Measurements from ENCODE around the gene GAGE12D. TPM values are rescaled to one million over a fixed set of nuclear protein-coding genes. Genes with fewer than 3 reads are reported as not detected.
"Not testable (repeated sequence)": the region's sequence is repeated elsewhere in the genome, so short reads cannot be mapped to it uniquely, and the experiment has no call there.

Gene GAGE12D, protein sequence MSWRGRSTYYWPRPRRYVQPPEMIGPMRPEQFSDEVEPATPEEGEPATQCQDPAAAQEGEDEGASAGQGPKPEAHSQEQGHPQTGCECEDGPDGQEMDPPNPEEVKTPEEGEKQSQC
- not detected for polyA plus RNA-seq (ENCODE audit: insufficient read depth in 1 of 5, insufficient read length in 5 of 5, low replicate concordance in 1 of 5)
- long read RNA-seq, donor 1: 0 reads
- long read RNA-seq, donor 2: 0 reads
- long read RNA-seq, donor 3: 0 reads
- long read RNA-seq, donor 4: 0 reads
- long read RNA-seq, donor 5: 0 reads
- long read RNA-seq, donor 6: 0 reads
- long read RNA-seq, donor 7: 0 reads
- long read RNA-seq, donor 8: 0 reads

DNA sequence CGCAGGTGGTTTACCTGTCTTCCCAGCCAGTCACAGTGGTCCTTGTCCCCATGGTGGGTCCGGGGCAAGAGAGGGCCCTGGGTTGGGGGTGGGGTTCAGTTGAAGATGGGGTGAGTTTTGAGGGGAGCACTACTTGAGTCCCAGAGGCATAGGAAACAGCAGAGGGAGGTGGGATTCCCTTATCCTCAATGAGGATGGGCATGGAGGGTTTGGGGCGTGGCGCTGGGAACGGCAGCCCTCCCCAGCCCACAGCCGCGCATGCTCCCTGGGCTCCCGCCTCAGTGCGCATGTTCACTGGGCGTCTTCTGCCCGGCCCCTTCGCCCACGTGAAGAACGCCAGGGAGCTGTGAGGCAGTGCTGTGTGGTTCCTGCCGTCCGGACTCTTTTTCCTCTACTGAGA lies at the start of gene GAGE12D:
Gene GAGE12D, plus strand, starts transcription at position 301 of the 400 bp plus-strand sequence. CDS start 1,155 bp downstream, outside the sequence.
- not testable (repeated sequence) for DNase-seq

DNA sequence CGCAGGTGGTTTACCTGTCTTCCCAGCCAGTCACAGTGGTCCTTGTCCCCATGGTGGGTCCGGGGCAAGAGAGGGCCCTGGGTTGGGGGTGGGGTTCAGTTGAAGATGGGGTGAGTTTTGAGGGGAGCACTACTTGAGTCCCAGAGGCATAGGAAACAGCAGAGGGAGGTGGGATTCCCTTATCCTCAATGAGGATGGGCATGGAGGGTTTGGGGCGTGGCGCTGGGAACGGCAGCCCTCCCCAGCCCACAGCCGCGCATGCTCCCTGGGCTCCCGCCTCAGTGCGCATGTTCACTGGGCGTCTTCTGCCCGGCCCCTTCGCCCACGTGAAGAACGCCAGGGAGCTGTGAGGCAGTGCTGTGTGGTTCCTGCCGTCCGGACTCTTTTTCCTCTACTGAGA lies 9.7 kb upstream of the GAGE12D start, which contains the start of gene GAGE12C:
Gene GAGE12C, plus strand, starts transcription at position 301 of the 400 bp plus-strand sequence. CDS start 1,155 bp downstream, outside the sequence.
- not testable (repeated sequence) for DNase-seq

DNA sequence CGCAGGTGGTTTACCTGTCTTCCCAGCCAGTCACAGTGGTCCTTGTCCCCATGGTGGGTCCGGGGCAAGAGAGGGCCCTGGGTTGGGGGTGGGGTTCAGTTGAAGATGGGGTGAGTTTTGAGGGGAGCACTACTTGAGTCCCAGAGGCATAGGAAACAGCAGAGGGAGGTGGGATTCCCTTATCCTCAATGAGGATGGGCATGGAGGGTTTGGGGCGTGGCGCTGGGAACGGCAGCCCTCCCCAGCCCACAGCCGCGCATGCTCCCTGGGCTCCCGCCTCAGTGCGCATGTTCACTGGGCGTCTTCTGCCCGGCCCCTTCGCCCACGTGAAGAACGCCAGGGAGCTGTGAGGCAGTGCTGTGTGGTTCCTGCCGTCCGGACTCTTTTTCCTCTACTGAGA lies 9.5 kb downstream of the GAGE12D start, which contains the start of gene GAGE12E:
Gene GAGE12E, plus strand, starts transcription at position 301 of the 400 bp plus-strand sequence. CDS start 1,155 bp downstream, outside the sequence.
- DNase-seq: not testable (repeated sequence)

DNA sequence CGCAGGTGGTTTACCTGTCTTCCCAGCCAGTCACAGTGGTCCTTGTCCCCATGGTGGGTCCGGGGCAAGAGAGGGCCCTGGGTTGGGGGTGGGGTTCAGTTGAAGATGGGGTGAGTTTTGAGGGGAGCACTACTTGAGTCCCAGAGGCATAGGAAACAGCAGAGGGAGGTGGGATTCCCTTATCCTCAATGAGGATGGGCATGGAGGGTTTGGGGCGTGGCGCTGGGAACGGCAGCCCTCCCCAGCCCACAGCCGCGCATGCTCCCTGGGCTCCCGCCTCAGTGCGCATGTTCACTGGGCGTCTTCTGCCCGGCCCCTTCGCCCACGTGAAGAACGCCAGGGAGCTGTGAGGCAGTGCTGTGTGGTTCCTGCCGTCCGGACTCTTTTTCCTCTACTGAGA lies 19.0 kb downstream of the GAGE12D start, which contains the start of gene GAGE12F:
Gene GAGE12F, plus strand, starts transcription at position 301 of the 400 bp plus-strand sequence. CDS start 1,155 bp downstream, outside the sequence.
- DNase-seq: not testable (repeated sequence)

DNA sequence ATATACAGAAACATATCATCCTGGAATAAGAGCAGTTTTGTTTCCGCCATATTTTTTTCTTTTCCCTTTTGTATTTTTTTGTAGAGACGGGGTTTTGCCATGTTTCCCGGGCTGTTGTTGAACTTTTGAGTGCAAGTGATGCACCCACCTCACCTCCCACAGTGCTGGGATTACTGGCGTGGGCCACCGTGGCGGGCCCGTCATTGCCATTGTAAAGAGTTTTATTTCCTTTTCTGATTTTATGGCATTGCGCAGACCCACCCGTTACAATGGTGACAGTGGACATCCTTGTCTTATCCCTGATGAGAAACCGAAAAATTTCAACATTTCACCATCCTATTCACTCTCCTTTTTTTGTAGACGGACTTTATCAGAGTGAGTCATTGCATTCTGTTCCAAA lies 27.2 kb downstream of the GAGE12D start:
- DNase-seq: not testable (repeated sequence)

DNA sequence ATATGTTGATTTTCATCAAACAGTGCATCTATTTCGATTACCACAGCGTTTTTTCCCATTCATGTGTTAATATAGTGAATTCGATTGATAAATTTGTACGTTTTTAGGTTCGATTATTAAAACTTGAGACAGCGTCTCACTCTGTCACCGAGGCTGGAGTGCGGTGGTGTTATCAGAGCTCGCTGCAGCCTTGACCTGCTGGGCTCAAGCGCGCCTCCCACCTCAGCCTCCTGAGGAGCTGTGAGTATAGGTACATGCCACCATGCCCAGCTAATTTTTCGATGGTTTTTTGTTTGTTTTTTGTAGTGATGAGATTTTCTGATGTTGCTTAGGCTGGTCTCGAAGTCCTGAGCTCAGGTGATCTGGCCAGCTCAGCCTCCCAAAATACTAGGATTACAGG lies 27.6 kb downstream of the GAGE12D start:
- not testable (repeated sequence) for DNase-seq

DNA sequence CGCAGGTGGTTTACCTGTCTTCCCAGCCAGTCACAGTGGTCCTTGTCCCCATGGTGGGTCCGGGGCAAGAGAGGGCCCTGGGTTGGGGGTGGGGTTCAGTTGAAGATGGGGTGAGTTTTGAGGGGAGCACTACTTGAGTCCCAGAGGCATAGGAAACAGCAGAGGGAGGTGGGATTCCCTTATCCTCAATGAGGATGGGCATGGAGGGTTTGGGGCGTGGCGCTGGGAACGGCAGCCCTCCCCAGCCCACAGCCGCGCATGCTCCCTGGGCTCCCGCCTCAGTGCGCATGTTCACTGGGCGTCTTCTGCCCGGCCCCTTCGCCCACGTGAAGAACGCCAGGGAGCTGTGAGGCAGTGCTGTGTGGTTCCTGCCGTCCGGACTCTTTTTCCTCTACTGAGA lies 28.6 kb downstream of the GAGE12D start, which contains the start of gene GAGE12G:
Gene GAGE12G, plus strand, starts transcription at position 301 of the 400 bp plus-strand sequence. CDS start 1,155 bp downstream, outside the sequence.
- not testable (repeated sequence) for DNase-seq

DNA sequence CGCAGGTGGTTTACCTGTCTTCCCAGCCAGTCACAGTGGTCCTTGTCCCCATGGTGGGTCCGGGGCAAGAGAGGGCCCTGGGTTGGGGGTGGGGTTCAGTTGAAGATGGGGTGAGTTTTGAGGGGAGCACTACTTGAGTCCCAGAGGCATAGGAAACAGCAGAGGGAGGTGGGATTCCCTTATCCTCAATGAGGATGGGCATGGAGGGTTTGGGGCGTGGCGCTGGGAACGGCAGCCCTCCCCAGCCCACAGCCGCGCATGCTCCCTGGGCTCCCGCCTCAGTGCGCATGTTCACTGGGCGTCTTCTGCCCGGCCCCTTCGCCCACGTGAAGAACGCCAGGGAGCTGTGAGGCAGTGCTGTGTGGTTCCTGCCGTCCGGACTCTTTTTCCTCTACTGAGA lies 38.1 kb downstream of the GAGE12D start, which contains the start of gene GAGE12H:
Gene GAGE12H, plus strand, starts transcription at position 301 of the 400 bp plus-strand sequence. CDS start 1,155 bp downstream, outside the sequence.
- DNase-seq: not testable (repeated sequence)

DNA sequence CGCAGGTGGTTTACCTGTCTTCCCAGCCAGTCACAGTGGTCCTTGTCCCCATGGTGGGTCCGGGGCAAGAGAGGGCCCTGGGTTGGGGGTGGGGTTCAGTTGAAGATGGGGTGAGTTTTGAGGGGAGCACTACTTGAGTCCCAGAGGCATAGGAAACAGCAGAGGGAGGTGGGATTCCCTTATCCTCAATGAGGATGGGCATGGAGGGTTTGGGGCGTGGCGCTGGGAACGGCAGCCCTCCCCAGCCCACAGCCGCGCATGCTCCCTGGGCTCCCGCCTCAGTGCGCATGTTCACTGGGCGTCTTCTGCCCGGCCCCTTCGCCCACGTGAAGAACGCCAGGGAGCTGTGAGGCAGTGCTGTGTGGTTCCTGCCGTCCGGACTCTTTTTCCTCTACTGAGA lies 47.7 kb downstream of the GAGE12D start, which contains the start of gene GAGE2A:
Gene GAGE2A, plus strand, starts transcription at position 301 of the 400 bp plus-strand sequence. CDS start 1,155 bp downstream, outside the sequence.
- DNase-seq: not testable (repeated sequence)

DNA sequence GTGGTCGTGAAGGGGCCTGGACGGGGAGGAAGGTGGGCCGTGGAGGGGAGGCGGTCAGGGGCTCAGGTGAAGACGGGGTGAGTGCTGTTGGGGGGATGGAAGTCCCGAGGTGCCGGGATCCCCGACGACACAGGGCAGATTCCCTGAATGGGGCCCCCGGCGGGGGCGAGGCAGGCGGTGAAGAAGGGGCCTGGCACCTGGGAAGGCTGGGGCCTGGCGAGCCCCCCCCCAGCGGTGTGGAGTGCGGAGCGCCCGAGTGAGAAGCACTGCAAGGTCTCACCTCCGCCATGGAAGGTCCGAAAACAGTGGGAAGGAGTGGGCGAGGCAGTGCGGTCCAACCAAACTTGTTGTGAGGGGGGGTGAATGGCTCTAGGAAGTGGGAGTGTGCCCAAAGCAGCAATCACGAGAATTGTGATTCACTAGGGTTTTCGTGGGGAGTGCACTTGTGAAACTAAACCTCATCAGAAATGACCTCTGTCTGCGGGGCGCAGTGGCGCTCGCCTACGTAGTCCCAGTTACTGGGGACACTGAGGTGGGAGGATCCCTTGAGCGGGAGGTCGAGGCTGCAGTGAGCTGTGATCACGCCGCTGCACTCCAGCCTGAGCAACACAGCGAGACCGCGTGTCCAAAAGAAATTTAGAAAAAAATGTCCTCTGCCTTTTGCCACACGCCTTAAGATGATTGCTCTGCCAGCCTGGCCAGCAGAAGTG lies 48.4 kb downstream of the GAGE12D start:
- not testable (repeated sequence) for DNase-seq

DNA sequence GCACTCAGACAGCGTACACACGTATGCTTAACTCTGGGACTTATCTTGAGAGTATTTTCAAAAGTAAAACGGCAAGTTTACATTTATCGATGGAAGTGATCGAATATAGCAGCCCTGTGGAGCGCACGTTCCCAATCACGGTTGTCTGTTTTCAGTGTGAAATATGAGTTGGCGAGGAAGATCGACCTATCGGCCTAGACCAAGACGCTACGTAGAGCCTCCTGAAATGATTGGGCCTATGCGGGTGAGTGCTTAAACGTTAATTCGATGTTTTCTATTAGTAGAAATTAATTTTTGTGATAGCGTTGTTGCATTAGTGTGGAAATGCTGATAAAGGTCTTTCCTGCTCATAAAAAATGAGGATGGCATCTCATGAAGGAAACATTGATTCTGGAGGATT lies 49.0 kb downstream of the GAGE12D start:
- DNase-seq: not testable (repeated sequence)

Other genes with a start within 250 kb of the GAGE12D start
- gene GAGE10, start 238.1 kb upstream of the GAGE12D start, polyA plus RNA-seq (ENCODE audit: insufficient read depth in 1 of 5, insufficient read length in 5 of 5, low replicate concordance in 1 of 5): under 1 TPM in 2 of 5 donors, not detected in 3; 0.22 to 0.40 TPM
- gene GAGE12J, start 219.7 kb upstream of the GAGE12D start, polyA plus RNA-seq (ENCODE audit: insufficient read depth in 1 of 5, insufficient read length in 5 of 5, low replicate concordance in 1 of 5): not detected
- not detected for gene GAGE13, start 210.2 kb upstream of the GAGE12D start, polyA plus RNA-seq (ENCODE audit: insufficient read depth in 1 of 5, insufficient read length in 5 of 5, low replicate concordance in 1 of 5)
- not detected for gene GAGE12C, start 9.6 kb upstream of the GAGE12D start, polyA plus RNA-seq (ENCODE audit: insufficient read depth in 1 of 5, insufficient read length in 5 of 5, low replicate concordance in 1 of 5)
- not detected for gene GAGE12E, start 9.6 kb downstream of the GAGE12D start, polyA plus RNA-seq (ENCODE audit: insufficient read depth in 1 of 5, insufficient read length in 5 of 5, low replicate concordance in 1 of 5)
- not detected for gene GAGE12F, start 19.1 kb downstream of the GAGE12D start, polyA plus RNA-seq (ENCODE audit: insufficient read depth in 1 of 5, insufficient read length in 5 of 5, low replicate concordance in 1 of 5)
- gene GAGE12G, start 28.7 kb downstream of the GAGE12D start, polyA plus RNA-seq (ENCODE audit: insufficient read depth in 1 of 5, insufficient read length in 5 of 5, low replicate concordance in 1 of 5): not detected
- gene GAGE12H, start 38.2 kb downstream of the GAGE12D start, polyA plus RNA-seq (ENCODE audit: insufficient read depth in 1 of 5, insufficient read length in 5 of 5, low replicate concordance in 1 of 5): not detected
- gene GAGE2A, start 47.8 kb downstream of the GAGE12D start, polyA plus RNA-seq (ENCODE audit: insufficient read depth in 1 of 5, insufficient read length in 5 of 5, low replicate concordance in 1 of 5): not detected
- not detected for gene GAGE1, start 57.3 kb downstream of the GAGE12D start, polyA plus RNA-seq (ENCODE audit: insufficient read depth in 1 of 5, insufficient read length in 5 of 5, low replicate concordance in 1 of 5)
- not detected for gene PAGE1, start 154.3 kb downstream of the GAGE12D start, polyA plus RNA-seq (ENCODE audit: insufficient read depth in 1 of 5, insufficient read length in 5 of 5, low replicate concordance in 1 of 5)

Data from right lung (tissue), 10 donors.